Caco-2 (cell line): ENCODE results near the gene TDRKH. TPM values are rescaled to one million over a fixed set of nuclear protein-coding genes. Genes with fewer than 3 reads are reported as not detected.

ENCODE experiments used
- BruUV-seq: library from RNA; stranded (reverse); fragments of 400-500 nt; replicated peaks from 2 replicates; lab custom pipeline; 2021; lab: Mats Ljungman, UMichigan
- CTCF ChIA-PET: fragments of 300-600 bp; sonication (Branson Sonifier 250); formaldehyde crosslinking; loops from one replicate; lab custom pipeline; 2022; ENCODE audit warnings: antibody characterized with exemption; lab: Charles Lee
- POLR2A ChIA-PET: fragments of 300-600 bp; sonication (Branson Sonifier 250); formaldehyde crosslinking; loops from one replicate; lab custom pipeline; 2022; ENCODE audit warnings: antibody characterized with exemption; lab: Charles Lee
- DNase-seq, 2 experiments: peaks; one replicate each; pipeline versions ENCODE4 v3.0.0 to v3.0.0-alpha.2; 2020 to 2022
- H3K27me3 ChIP-seq: replicated peaks from 2 replicates; pipeline ENCODE4 v1.6.0; 2011; ENCODE audit warnings: low read length; ENCODE audit not compliant: control insufficient read depth, insufficient read depth
- H3K36me3 ChIP-seq: 2 replicates; pipeline ENCODE4 v1.5.1; 2011; ENCODE audit warnings: low read length; ENCODE audit not compliant: control insufficient read depth, insufficient read depth
- H3K4me1 ChIP-seq: fragments of 250-450 bp; sonication (Bioruptor Pico); 2 replicates; pipeline ENCODE4 v1.5.1; 2020; ENCODE audit warnings: mild to moderate bottlenecking
- H3K4me3 ChIP-seq: 2 replicates; pipeline ENCODE4 v1.5.1; 2011; ENCODE audit warnings: low read depth, mild to moderate bottlenecking, control low read depth, low read length
- H3K9me3 ChIP-seq: fragments of 250-450 bp; sonication (Bioruptor Pico); 2 replicates; pipeline ENCODE4 v1.5.1; 2020; ENCODE audit warnings: mild to moderate bottlenecking, moderate library complexity
- H3K27ac Mint-ChIP-seq: one replicate; pipeline ENCODE4 v1.8.0; 2022; ENCODE audit warnings: mixed read lengths; ENCODE audit not compliant: unreplicated experiment
- H3K27me3 Mint-ChIP-seq: one replicate; pipeline ENCODE4 v1.8.0; 2022; ENCODE audit warnings: mixed read lengths; ENCODE audit not compliant: insufficient read depth, unreplicated experiment
- H3K36me3 Mint-ChIP-seq: one replicate; pipeline ENCODE4 v1.8.0; 2022; ENCODE audit warnings: mild to moderate bottlenecking, mixed read lengths; ENCODE audit not compliant: insufficient read depth, unreplicated experiment
- H3K4me1 Mint-ChIP-seq: one replicate; pipeline ENCODE4 v1.8.0; 2022; ENCODE audit warnings: low read depth, mixed read lengths; ENCODE audit not compliant: unreplicated experiment
- H3K4me3 Mint-ChIP-seq: one replicate; pipeline ENCODE4 v1.8.0; 2022; ENCODE audit warnings: mild to moderate bottlenecking, moderate library complexity, mixed read lengths; ENCODE audit not compliant: unreplicated experiment
- H3K9me3 Mint-ChIP-seq: one replicate; pipeline ENCODE4 v1.8.0; 2022; ENCODE audit warnings: mixed read lengths; ENCODE audit not compliant: unreplicated experiment
- intact Hi-C: fragments of 100-400 bp; cut with micrococcal nuclease; formaldehyde crosslinking; loops from one replicate; pipeline ENCODE4 v1.10.0; 2022; ENCODE audit not compliant: unreplicated experiment
- total RNA-seq: library from RNA; stranded (reverse); gene quantifications from 2 replicates; pipeline ENCODE4 v1.2.3, GENCODE V29; 2022
- TF ChIP-seq, protein P1 (sequence below), 2 experiments: fragments of 200-600 bp in 1 of 2; IDR thresholded peaks; 1 replicate in 1 of 2; 2 replicates in 1 of 2; pipeline versions ENCODE4 v1.5.1 to v1.8.0; 2011 to 2022; ENCODE audit warnings: antibody characterized with exemption in 1 of 2, control low read depth in 1 of 2, inconsistent platforms in 1 of 2, low read depth in 1 of 2, low read length in 1 of 2, mild to moderate bottlenecking in 1 of 2, moderate library complexity in 1 of 2; ENCODE audit not compliant: insufficient read depth in 1 of 2, severe bottlenecking in 1 of 2, unreplicated experiment in 1 of 2

Gene TDRKH
- total RNA-seq, 1 experiment from 2014 or later: 15.0 TPM

DNA sequence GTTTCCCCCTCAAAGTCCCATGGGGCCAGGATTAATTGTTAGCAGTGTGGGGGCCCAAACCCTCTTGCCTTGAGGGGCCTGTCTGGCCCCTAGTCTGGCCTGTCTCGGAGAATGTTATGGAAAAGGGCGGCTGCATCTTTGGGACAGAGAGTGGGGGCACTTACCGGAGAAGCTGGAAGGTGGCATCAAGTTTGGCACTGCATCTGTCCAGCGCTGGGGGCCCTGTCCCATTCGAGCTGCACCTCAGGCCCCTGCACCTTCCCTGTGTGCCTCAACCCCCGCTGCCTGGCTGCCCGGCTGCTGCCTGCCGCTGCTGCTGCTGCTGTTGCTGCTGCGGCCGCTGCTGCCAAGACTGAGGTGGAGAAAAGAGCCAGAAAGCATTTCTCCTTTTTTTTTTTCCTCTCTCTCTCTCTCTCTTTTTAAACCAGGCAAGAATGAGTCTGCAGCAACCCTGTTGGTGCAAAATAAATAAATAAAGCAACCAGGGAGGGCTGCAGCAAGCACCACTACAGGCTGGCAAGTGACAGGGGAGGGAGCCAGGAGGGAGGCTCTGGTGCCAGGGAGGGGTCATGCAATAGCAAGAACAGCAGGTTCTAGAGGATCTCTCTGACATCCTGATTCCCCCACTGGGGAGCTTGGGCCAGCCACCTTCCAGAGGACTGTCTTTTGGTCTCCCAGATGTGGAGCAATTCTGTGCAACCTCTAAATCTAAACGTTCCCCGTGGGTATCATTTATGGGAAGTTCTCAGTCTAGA, 14.9 kb upstream of the TDRKH start, which contains the start of gene LINGO4:
Gene LINGO4 (minus strand): TSS at position 354 of the 755 bp plus-strand sequence. CDS start 2,715 bp downstream, outside the sequence.
- Histone ChIP-seq H3K9me3 (no peaks in the 10 kb centered on the region), H3K4me3 (no peak within 1 kb of the TSS), H3K4me1 (no peaks in the 10 kb centered on the region), H3K36me3 (no peaks in the 10 kb centered on the region), H3K27me3 (no peaks in the 10 kb centered on the region; the same call in 1 of the 2 replicates)
- H3K36me3 Mint-ChIP-seq: no peaks in the 10 kb centered on the region
- no peaks in the 10 kb centered on the region for H3K9me3 Mint-ChIP-seq
- peaks cover 9% of the 10 kb centered on the region for H3K27me3 Mint-ChIP-seq
- intact Hi-C loops: no loop called here
- ChIA-PET CTCF (no interaction called here), POLR2A (no interaction called here)
- no TSS peak for BruUV-seq
- TF ChIP-seq, protein P1, sequence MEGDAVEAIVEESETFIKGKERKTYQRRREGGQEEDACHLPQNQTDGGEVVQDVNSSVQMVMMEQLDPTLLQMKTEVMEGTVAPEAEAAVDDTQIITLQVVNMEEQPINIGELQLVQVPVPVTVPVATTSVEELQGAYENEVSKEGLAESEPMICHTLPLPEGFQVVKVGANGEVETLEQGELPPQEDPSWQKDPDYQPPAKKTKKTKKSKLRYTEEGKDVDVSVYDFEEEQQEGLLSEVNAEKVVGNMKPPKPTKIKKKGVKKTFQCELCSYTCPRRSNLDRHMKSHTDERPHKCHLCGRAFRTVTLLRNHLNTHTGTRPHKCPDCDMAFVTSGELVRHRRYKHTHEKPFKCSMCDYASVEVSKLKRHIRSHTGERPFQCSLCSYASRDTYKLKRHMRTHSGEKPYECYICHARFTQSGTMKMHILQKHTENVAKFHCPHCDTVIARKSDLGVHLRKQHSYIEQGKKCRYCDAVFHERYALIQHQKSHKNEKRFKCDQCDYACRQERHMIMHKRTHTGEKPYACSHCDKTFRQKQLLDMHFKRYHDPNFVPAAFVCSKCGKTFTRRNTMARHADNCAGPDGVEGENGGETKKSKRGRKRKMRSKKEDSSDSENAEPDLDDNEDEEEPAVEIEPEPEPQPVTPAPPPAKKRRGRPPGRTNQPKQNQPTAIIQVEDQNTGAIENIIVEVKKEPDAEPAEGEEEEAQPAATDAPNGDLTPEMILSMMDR (IDR thresholded peaks at IDR 0.05; ENCODE audit: insufficient read depth in 1 of 2, low read depth in 1 of 2, low read length in 1 of 2, severe bottlenecking in 1 of 2, unreplicated experiment in 1 of 2): no peak
- H3K27ac Mint-ChIP-seq: no peak within 1 kb of the TSS
- DNase-seq: no peak
- H3K4me3 Mint-ChIP-seq: no peak within 1 kb of the TSS
- H3K4me1 Mint-ChIP-seq: peaks cover 8% of the 10 kb centered on the region

DNA sequence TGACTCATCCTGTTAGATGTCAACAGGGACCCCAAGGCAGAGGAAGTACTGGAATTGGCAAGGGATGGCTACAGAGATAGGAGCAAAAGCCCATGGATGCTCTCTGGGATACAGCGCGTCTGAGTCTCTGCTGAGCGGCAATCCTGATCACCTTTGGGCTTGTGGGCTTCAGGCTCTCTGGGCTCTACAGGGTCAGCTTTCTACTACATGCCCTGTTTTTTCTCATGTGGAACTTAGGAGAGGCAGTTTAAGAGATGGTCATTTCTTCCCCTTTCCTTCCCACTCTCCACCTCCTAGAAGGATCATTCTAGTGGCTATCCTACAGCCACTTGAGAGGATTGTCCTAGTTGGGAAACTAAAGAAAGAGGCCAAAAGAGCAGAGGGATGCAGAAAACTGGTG, 13.6 kb upstream of the TDRKH start:
- Histone ChIP-seq H3K27me3 (no peaks in the 10 kb centered on the region; the same call in 1 of the 2 replicates), H3K36me3 (no peaks in the 10 kb centered on the region), H3K9me3 (no peaks in the 10 kb centered on the region), H3K4me1 (no peaks in the 10 kb centered on the region), H3K4me3 (no peak overlapping the region)
- Mint-ChIP-seq H3K9me3 (no peaks in the 10 kb centered on the region), H3K27me3 (peaks cover 9% of the 10 kb centered on the region), H3K4me1 (no peaks in the 10 kb centered on the region), H3K36me3 (no peaks in the 10 kb centered on the region), H3K27ac (no peak overlapping the region), H3K4me3 (no peak overlapping the region)
- no peak for DNase-seq
- intact Hi-C loops: loop anchor here (5.0 kb wide), 1 partner anchor 48 kb away; the partner anchor contains the start of gene THEM5
- ChIA-PET POLR2A (no interaction called here), CTCF (no interaction called here)
- TF ChIP-seq, protein P1 (IDR thresholded peaks at IDR 0.05; ENCODE audit: insufficient read depth in 1 of 2, low read depth in 1 of 2, low read length in 1 of 2, severe bottlenecking in 1 of 2, unreplicated experiment in 1 of 2): no peak
- BruUV-seq: no TSS peak

DNA sequence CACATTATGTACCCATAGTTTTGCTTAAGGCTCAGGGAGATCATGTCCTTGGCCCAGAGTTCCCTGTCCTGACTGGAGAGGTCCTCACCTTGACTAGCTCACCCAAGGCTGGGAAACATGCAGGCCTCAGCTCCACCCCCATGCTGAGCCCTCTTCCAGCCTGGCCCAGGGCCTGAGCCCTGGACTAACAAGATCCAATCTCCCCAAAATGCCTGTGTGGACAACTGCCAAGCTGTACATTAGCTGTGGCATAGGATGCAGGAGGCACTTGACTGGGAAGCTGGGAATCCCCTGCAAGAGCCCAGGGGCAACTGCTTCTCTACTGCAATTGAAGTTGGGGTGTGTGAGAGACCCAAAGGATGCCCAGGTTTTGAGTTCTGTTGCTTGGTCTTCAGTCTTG, 12.9 kb upstream of the TDRKH start:
- intact Hi-C loops: loop anchor here (5.0 kb wide), 1 partner anchor 49 kb away; the partner anchor contains the start of gene THEM5

More for the DNA sequence above, 12.9 kb upstream of the TDRKH start:
- no peak for DNase-seq
- no peaks in the 10 kb centered on the region for H3K9me3 Mint-ChIP-seq
- H3K4me3 Mint-ChIP-seq: no peak overlapping the region
- Histone ChIP-seq H3K9me3 (no peaks in the 10 kb centered on the region), H3K36me3 (no peaks in the 10 kb centered on the region), H3K4me3 (no peak overlapping the region), H3K4me1 (no peaks in the 10 kb centered on the region), H3K27me3 (no peaks in the 10 kb centered on the region; the same call in 1 of the 2 replicates)
- ChIA-PET POLR2A (no interaction called here), CTCF (no interaction called here)
- H3K4me1 Mint-ChIP-seq: no peaks in the 10 kb centered on the region
- no peaks in the 10 kb centered on the region for H3K36me3 Mint-ChIP-seq
- peaks cover 9% of the 10 kb centered on the region for H3K27me3 Mint-ChIP-seq
- TF ChIP-seq, protein P1 (IDR thresholded peaks at IDR 0.05; ENCODE audit: insufficient read depth in 1 of 2, low read depth in 1 of 2, low read length in 1 of 2, severe bottlenecking in 1 of 2, unreplicated experiment in 1 of 2): no peak
- no TSS peak for BruUV-seq
- H3K27ac Mint-ChIP-seq: no peak overlapping the region
